HEK293 (cell line): Measurements from ENCODE around the gene PFKL.
A peak's percentile ranks its signal among the peaks of the same experiment; 100 is the strongest.

Source experiments
- CTCF ChIA-PET: fragments of 350-600 bp; formaldehyde crosslinking; extraction: SDS; loops from one replicate; lab custom pipeline; 2021; ENCODE audit warnings: antibody characterized with exemption; lab: Yijun Ruan, JAX
- POLR2A ChIA-PET: fragments of 300-600 bp; formaldehyde crosslinking; extraction: SDS; loops from one replicate; lab custom pipeline; 2020; ENCODE audit warnings: antibody characterized with exemption, inconsistent platforms; lab: Yijun Ruan, JAX
- H3K27ac ChIP-seq: fragments of 200-500 bp; sonication (Bioruptor generic); 2 replicates; pipeline ENCODE4 v1.5.1; 2014; ENCODE audit warnings: low read depth, low read length, control low read depth, inconsistent platforms; ENCODE audit errors: extremely low read depth
- H3K36me3 ChIP-seq, 2 experiments: fragments of 200-500 bp in 1 of 2; sonication (Bioruptor generic) in 1 of 2; 1 replicate in 1 of 2; 2 replicates in 1 of 2; pipeline ENCODE4 v1.5.1; 2014 to 2017; ENCODE audit warnings: inconsistent platforms in 2 of 2, low read length in 2 of 2; ENCODE audit not compliant: control insufficient read depth in 2 of 2, insufficient read depth in 1 of 2
- H3K4me1 ChIP-seq: fragments of 200-500 bp; sonication (Bioruptor generic); 2 replicates; pipeline ENCODE4 v1.5.1; 2014; ENCODE audit warnings: mild to moderate bottlenecking, low read length, inconsistent platforms; ENCODE audit not compliant: control insufficient read depth, insufficient read depth
- H3K4me3 ChIP-seq: 2 replicates; pipeline ENCODE4 v1.5.1; 2011; ENCODE audit warnings: low read depth, mild to moderate bottlenecking, control low read depth, low read length, moderate library complexity
- H3K9me3 ChIP-seq: fragments of 200-500 bp; sonication (Bioruptor generic); 2 replicates; pipeline ENCODE4 v1.5.1; 2014; ENCODE audit warnings: low read depth, low read length, inconsistent platforms; ENCODE audit not compliant: control insufficient read depth, insufficient read depth
- EGR2 ChIP-seq: fragments of 450-650 bp; formaldehyde crosslinking; IDR thresholded peaks from 2 replicates; pipeline ENCODE4 v1.5.1; 2016; ENCODE audit warnings: low read depth, missing biosample characterization, missing genetic modification characterization
- GLIS1 ChIP-seq: fragments of 450-650 bp; formaldehyde crosslinking; IDR thresholded peaks from 2 replicates; pipeline ENCODE4 v1.5.1; 2016; ENCODE audit warnings: missing biosample characterization, missing genetic modification characterization
- GLIS2 ChIP-seq: fragments of 450-650 bp; formaldehyde crosslinking; IDR thresholded peaks from 2 replicates; pipeline ENCODE4 v1.5.1; 2016; ENCODE audit warnings: missing biosample characterization, missing genetic modification characterization
- PATZ1 ChIP-seq: fragments of 450-650 bp; formaldehyde crosslinking; IDR thresholded peaks from 2 replicates; pipeline ENCODE4 v1.5.1; 2016; ENCODE audit warnings: missing biosample characterization, missing genetic modification characterization
- SALL2 ChIP-seq: fragments of 450-650 bp; formaldehyde crosslinking; IDR thresholded peaks from 2 replicates; pipeline ENCODE4 v1.5.0; 2017; ENCODE audit warnings: missing biosample characterization, mild to moderate bottlenecking, missing genetic modification characterization, borderline replicate concordance
- ZFHX2 ChIP-seq: fragments of 450-650 bp; formaldehyde crosslinking; conservative IDR thresholded peaks from 2 replicates; pipeline ENCODE4 v1.5.1; 2016; ENCODE audit warnings: missing biosample characterization, missing genetic modification characterization
- ZNF114 ChIP-seq: fragments of 450-650 bp; formaldehyde crosslinking; IDR thresholded peaks from 2 replicates; pipeline ENCODE4 v1.5.0; 2017; ENCODE audit warnings: missing biosample characterization, missing genetic modification characterization
- ZNF133 ChIP-seq: fragments of 450-650 bp; formaldehyde crosslinking; IDR thresholded peaks from 2 replicates; pipeline ENCODE4 v1.5.1; 2016; ENCODE audit warnings: missing biosample characterization, missing genetic modification characterization
- ZNF175 ChIP-seq: fragments of 450-650 bp; formaldehyde crosslinking; IDR thresholded peaks from 2 replicates; pipeline ENCODE4 v1.5.1; 2016; ENCODE audit warnings: missing biosample characterization, missing genetic modification characterization
- ZNF423 ChIP-seq: fragments of 450-650 bp; formaldehyde crosslinking; IDR thresholded peaks from 2 replicates; pipeline ENCODE4 v1.5.1; 2016; ENCODE audit warnings: missing biosample characterization, missing genetic modification characterization
- ZNF610 ChIP-seq: fragments of 450-650 bp; formaldehyde crosslinking; IDR thresholded peaks from 2 replicates; pipeline ENCODE4 v1.5.1; 2016; ENCODE audit warnings: missing biosample characterization, missing genetic modification characterization, borderline replicate concordance
- ZNF747 ChIP-seq: fragments of 450-650 bp; formaldehyde crosslinking; IDR thresholded peaks from 2 replicates; pipeline ENCODE4 v1.5.1; 2016; ENCODE audit warnings: missing biosample characterization, missing genetic modification characterization
- ZNF785 ChIP-seq: fragments of 450-650 bp; formaldehyde crosslinking; IDR thresholded peaks from 2 replicates; pipeline ENCODE4 v1.5.1; 2016; ENCODE audit warnings: missing biosample characterization, missing genetic modification characterization
- ZNF843 ChIP-seq: fragments of 450-650 bp; formaldehyde crosslinking; IDR thresholded peaks from 2 replicates; pipeline ENCODE4 v1.5.1; 2016; ENCODE audit warnings: missing biosample characterization, missing genetic modification characterization

Gene PFKL

GRCh38 chr21:44365251-44365966 lies 65.6 kb downstream of the PFKL start:
- CTCF ChIA-PET = no interaction called here
- no peak overlapping the region for H3K4me3 ChIP-seq
- POLR2A ChIA-PET = no interaction called here

DNA sequence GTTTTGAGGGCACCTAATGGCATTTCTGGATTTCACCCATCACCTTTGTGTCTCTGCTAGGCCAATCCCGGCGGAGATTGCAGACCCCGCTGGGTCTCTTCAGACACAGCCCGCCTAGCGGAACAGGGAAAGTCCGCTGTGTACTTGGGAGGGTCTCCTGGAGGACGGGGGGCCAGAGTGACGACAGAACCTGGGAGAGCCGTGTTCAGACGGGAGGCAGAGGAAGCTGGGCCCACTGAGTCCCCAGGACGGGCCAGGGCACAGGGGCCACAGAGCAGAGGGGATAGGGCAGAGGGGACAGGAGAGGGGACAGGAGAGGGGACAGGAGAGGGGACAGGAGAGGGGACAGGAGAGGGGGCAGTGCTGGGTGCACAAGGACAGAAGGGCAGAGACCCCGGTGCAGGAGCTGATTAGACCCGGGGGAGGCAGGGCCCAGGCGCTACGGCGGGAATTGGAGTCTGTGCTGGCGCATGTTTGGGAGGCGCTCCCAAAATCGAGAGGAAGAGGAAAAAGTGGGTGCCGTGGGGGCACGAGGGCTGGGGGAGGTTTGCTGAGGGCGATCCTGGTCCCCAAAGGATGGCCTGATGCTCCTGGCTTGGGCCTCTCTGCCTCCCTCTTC lies 66.2 kb downstream of the PFKL start:
- H3K4me1 ChIP-seq = no peaks in the 10 kb centered on the region
- ChIA-PET CTCF (no interaction called here), POLR2A (no interaction called here)
- no peak overlapping the region for H3K27ac ChIP-seq
- no peaks in the 10 kb centered on the region for H3K9me3 ChIP-seq
- no peak overlapping the region for H3K4me3 ChIP-seq
- no peaks in the 10 kb centered on the region for H3K36me3 ChIP-seq
- 0 out of 2 replicates have a peak, but pooled peaks have one; percentile 1 for TF ChIP-seq ZNF133 (tag by site-specific recombination)
- TF ChIP-seq ZNF747 (tag by site-specific recombination) = no peak

More at GRCh38 chr21:44365251-44365966, 65.6 kb downstream of the PFKL start:
- Histone ChIP-seq H3K27ac (no peak overlapping the region), H3K36me3 (no peaks in the 10 kb centered on the region), H3K4me1 (no peaks in the 10 kb centered on the region), H3K9me3 (no peaks in the 10 kb centered on the region)
- TF ChIP-seq ZNF175 (tag by site-specific recombination) = no peak
- TF ChIP-seq ZNF133 (tag by site-specific recombination) = peak; percentile 43; the same call in 1 of the 2 replicates
- TF ChIP-seq GLIS1 (tag by site-specific recombination) = no peak
- TF ChIP-seq SALL2 (tag by site-specific recombination) = no peak

DNA sequence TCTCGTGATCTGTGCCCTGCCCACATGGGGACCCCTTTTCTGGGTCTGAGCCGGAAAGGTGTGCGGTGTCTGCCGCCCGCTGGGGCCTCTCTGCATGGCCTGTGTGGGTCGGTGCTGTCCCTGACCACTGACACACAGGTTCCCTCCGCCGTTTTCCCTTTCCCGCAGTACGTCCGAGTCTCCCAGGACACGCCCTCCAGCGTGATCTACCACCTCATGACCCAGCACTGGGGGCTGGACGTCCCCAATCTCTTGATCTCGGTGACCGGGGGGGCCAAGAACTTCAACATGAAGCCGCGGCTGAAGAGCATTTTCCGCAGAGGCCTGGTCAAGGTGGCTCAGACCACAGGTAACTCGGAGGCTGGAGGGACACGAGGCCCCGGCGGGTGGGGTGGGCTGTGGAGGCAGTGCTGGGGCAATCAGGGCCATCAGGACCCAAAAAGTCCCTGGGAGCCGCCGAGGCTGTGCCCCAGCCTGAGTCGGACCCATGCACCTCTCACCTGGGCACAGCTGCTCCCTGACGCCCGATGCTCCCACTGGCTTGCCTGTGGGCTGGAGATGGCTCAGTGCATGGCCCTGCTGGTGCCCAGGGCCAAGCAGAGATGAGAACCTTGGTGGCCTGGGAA lies 66.8 kb downstream of the PFKL start:
- Histone ChIP-seq H3K4me3 (no peak overlapping the region), H3K27ac (no peak overlapping the region), H3K9me3 (no peaks in the 10 kb centered on the region)
- POLR2A ChIA-PET = no interaction called here
- CTCF ChIA-PET = interaction anchor here (0.7 kb wide), 1 partner anchor 297 kb away, joined by 6 read pairs; no protein-coding TSS in a partner anchor
- TF ChIP-seq ZNF114 (tag by site-specific recombination) = no peak
- TF ChIP-seq ZNF785 (tag by site-specific recombination) = no peak
- TF ChIP-seq, all 188 proteins: peak for 0
- Histone ChIP-seq H3K36me3 (no peaks in the 10 kb centered on the region), H3K4me1 (no peaks in the 10 kb centered on the region)

DNA sequence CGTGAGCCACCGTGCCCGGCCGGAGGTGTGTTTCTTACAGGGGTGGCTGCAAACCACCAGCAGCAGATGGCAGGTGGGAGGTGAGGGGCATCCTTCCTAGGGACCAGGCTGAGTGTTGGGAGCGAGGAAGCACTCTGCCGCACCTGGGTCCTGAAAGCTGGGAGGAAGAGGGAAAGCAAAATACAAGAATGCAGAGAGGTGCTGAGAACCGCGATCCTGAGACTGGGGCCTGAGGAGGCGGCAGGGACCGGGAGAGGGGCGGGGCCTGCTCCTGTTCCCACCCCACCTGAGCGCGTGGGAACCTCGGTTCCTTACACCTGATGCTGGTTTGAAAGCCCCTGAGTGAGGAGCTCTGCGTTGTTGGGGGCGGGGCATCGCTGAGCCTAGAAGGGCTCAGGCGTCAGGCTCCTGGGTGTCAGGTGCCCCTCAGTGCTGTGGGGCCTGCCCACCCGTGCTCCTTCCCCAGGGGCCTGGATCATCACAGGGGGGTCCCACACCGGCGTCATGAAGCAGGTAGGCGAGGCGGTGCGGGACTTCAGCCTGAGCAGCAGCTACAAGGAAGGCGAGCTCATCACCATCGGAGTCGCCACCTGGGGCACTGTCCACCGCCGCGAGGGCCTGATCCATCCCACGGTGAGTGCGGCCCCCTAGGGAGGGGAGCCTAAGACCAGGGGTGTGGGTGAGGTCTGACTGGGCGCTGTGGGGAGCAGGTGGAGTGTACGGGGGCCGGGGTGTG lies 69.0 kb downstream of the PFKL start:
- Histone ChIP-seq H3K9me3 (no peaks in the 10 kb centered on the region), H3K27ac (no peak overlapping the region), H3K4me3 (no peak overlapping the region), H3K36me3 (no peaks in the 10 kb centered on the region), H3K4me1 (no peaks in the 10 kb centered on the region)
- TF ChIP-seq ZFHX2 (tag by site-specific recombination) (peak; percentile 79), PATZ1 (tag by site-specific recombination) (peak; percentile 43; the same call in 1 of the 2 replicates), ZNF423 (tag by site-specific recombination) (peak; percentile 41; the same call in 1 of the 2 replicates), ZNF843 (tag by site-specific recombination) (no peak), EGR2 (tag by site-specific recombination) (peak; percentile 68), ZNF610 (tag by site-specific recombination) (no peak), GLIS2 (peak; percentile 69)
- CTCF ChIA-PET = interaction anchor here (1.2 kb wide), 1 partner anchor 8 kb away, joined by 4 read pairs; no protein-coding TSS in a partner anchor
- POLR2A ChIA-PET = no interaction called here
